HUES48 (cell line): ENCODE data around the gene ACTL8.

Source experiments
- H3K27ac ChIP-seq: one replicate; pipeline ENCODE4 v1.7.0; 2013; ENCODE audit warnings: low read depth, low read length, inconsistent platforms
- H3K27me3 ChIP-seq: 2 replicates; pipeline ENCODE4 v1.6.1; 2013; ENCODE audit warnings: mild to moderate bottlenecking, low read length; ENCODE audit not compliant: control insufficient read depth, insufficient read depth
- H3K36me3 ChIP-seq: 2 replicates; pipeline ENCODE4 v1.6.1; 2013; ENCODE audit warnings: low read length; ENCODE audit not compliant: control insufficient read depth, insufficient read depth
- H3K4me1 ChIP-seq: 2 replicates; pipeline ENCODE4 v1.6.1; 2013; ENCODE audit warnings: mild to moderate bottlenecking, low read length; ENCODE audit not compliant: control insufficient read depth, insufficient read depth
- H3K4me3 ChIP-seq: 2 replicates; pipeline ENCODE4 v1.5.1; 2013; ENCODE audit warnings: mild to moderate bottlenecking, low read depth, low read length
- H3K9ac ChIP-seq: 2 replicates; pipeline ENCODE4 v1.6.1; 2013; ENCODE audit warnings: mild to moderate bottlenecking, low read depth, low read length, moderate library complexity
- H3K9me3 ChIP-seq: 2 replicates; pipeline ENCODE4 v1.6.1; 2013; ENCODE audit warnings: low read length; ENCODE audit not compliant: control insufficient read depth, insufficient read depth

ACTL8 gene

GRCh38 chr1:17772615-17773212, 17.6 kb downstream of the ACTL8 start:
- Histone ChIP-seq H3K36me3 (no peaks in the 10 kb centered on the region), H3K27me3 (no peaks in the 10 kb centered on the region), H3K4me3 (no peak overlapping the region), H3K9me3 (no peaks in the 10 kb centered on the region), H3K27ac (no peak overlapping the region), H3K4me1 (no peaks in the 10 kb centered on the region), H3K9ac (no peak overlapping the region)

- no peaks in the 10 kb centered on the region for H3K36me3 ChIP-seq
- H3K9me3 ChIP-seq, result no peaks in the 10 kb centered on the region
- H3K4me1 ChIP-seq, result no peaks in the 10 kb centered on the region
- no peak overlapping the region for H3K27ac ChIP-seq
- H3K9ac ChIP-seq, result no peak overlapping the region
- no peaks in the 10 kb centered on the region for H3K27me3 ChIP-seq
- no peak overlapping the region for H3K4me3 ChIP-seq
Observed at GRCh38 chr1:17773591-17774326, 18.6 kb downstream of the ACTL8 start.

- no peaks in the 10 kb centered on the region for H3K9me3 ChIP-seq
- no peaks in the 10 kb centered on the region for H3K27me3 ChIP-seq
- no peaks in the 10 kb centered on the region for H3K4me1 ChIP-seq
- no peak overlapping the region for H3K4me3 ChIP-seq
- no peak overlapping the region for H3K9ac ChIP-seq
- H3K27ac ChIP-seq, result no peak overlapping the region
- H3K36me3 ChIP-seq, result no peaks in the 10 kb centered on the region
Observed at GRCh38 chr1:17774452-17774851, 19.3 kb downstream of the ACTL8 start.

- H3K4me3 ChIP-seq, result no peak overlapping the region
- no peak overlapping the region for H3K9ac ChIP-seq
- no peaks in the 10 kb centered on the region for H3K27me3 ChIP-seq
- H3K4me1 ChIP-seq, result no peaks in the 10 kb centered on the region
- no peak overlapping the region for H3K27ac ChIP-seq
- no peaks in the 10 kb centered on the region for H3K36me3 ChIP-seq
- no peaks in the 10 kb centered on the region for H3K9me3 ChIP-seq
Observed at GRCh38 chr1:17775796-17776195, 20.7 kb downstream of the ACTL8 start.

GRCh38 chr1:17776426-17776825, 21.3 kb downstream of the ACTL8 start:
- Histone ChIP-seq H3K9me3 (no peaks in the 10 kb centered on the region), H3K4me3 (no peak overlapping the region), H3K4me1 (no peaks in the 10 kb centered on the region), H3K27me3 (no peaks in the 10 kb centered on the region), H3K27ac (no peak overlapping the region), H3K36me3 (no peaks in the 10 kb centered on the region), H3K9ac (no peak overlapping the region)

- Histone ChIP-seq H3K27ac (no peak overlapping the region), H3K36me3 (no peaks in the 10 kb centered on the region), H3K27me3 (no peaks in the 10 kb centered on the region), H3K9ac (no peak overlapping the region), H3K4me1 (no peaks in the 10 kb centered on the region), H3K9me3 (no peaks in the 10 kb centered on the region), H3K4me3 (no peak overlapping the region)
Observed at GRCh38 chr1:17777330-17777729, 22.2 kb downstream of the ACTL8 start.

GRCh38 chr1:17777818-17778217, 22.7 kb downstream of the ACTL8 start:
- Histone ChIP-seq H3K9ac (no peak overlapping the region), H3K4me1 (no peaks in the 10 kb centered on the region), H3K27ac (no peak overlapping the region), H3K4me3 (no peak overlapping the region), H3K36me3 (no peaks in the 10 kb centered on the region), H3K9me3 (no peaks in the 10 kb centered on the region), H3K27me3 (no peaks in the 10 kb centered on the region)

GRCh38 chr1:17780916-17781315, 25.8 kb downstream of the ACTL8 start:
- H3K27ac ChIP-seq, result no peak overlapping the region
- no peaks in the 10 kb centered on the region for H3K4me1 ChIP-seq
- H3K4me3 ChIP-seq, result no peak overlapping the region
- H3K27me3 ChIP-seq, result no peaks in the 10 kb centered on the region
- H3K36me3 ChIP-seq, result no peaks in the 10 kb centered on the region
- H3K9me3 ChIP-seq, result no peaks in the 10 kb centered on the region
- no peak overlapping the region for H3K9ac ChIP-seq

- Histone ChIP-seq H3K27me3 (no peaks in the 10 kb centered on the region), H3K4me1 (no peaks in the 10 kb centered on the region), H3K36me3 (no peaks in the 10 kb centered on the region), H3K9ac (no peak overlapping the region), H3K27ac (no peak overlapping the region), H3K4me3 (no peak overlapping the region), H3K9me3 (no peaks in the 10 kb centered on the region)
Observed at GRCh38 chr1:17789926-17790325, 34.8 kb downstream of the ACTL8 start.

- Histone ChIP-seq H3K36me3 (no peaks in the 10 kb centered on the region), H3K9me3 (no peaks in the 10 kb centered on the region), H3K27me3 (no peaks in the 10 kb centered on the region), H3K27ac (no peak overlapping the region), H3K4me3 (no peak overlapping the region), H3K9ac (no peak overlapping the region), H3K4me1 (no peaks in the 10 kb centered on the region)
Observed at GRCh38 chr1:17790383-17791054, 35.4 kb downstream of the ACTL8 start.

- Histone ChIP-seq H3K9ac (no peak overlapping the region), H3K27ac (no peak overlapping the region), H3K4me1 (no peaks in the 10 kb centered on the region), H3K36me3 (no peaks in the 10 kb centered on the region), H3K27me3 (no peaks in the 10 kb centered on the region), H3K4me3 (no peak overlapping the region), H3K9me3 (no peaks in the 10 kb centered on the region)
Observed at GRCh38 chr1:17791055-17791390, 35.9 kb downstream of the ACTL8 start.
